ENCODE data around the gene CALHM2. TPM values are rescaled to one million over a fixed set of nuclear protein-coding genes. Genes with fewer than 3 reads are reported as not detected.

CALHM2 gene
- total and polyA plus RNA-seq, 2 donors (not counting 1 experiment from before 2014, with no cell fraction given) = 35.8 to 37.2 TPM

DNA sequence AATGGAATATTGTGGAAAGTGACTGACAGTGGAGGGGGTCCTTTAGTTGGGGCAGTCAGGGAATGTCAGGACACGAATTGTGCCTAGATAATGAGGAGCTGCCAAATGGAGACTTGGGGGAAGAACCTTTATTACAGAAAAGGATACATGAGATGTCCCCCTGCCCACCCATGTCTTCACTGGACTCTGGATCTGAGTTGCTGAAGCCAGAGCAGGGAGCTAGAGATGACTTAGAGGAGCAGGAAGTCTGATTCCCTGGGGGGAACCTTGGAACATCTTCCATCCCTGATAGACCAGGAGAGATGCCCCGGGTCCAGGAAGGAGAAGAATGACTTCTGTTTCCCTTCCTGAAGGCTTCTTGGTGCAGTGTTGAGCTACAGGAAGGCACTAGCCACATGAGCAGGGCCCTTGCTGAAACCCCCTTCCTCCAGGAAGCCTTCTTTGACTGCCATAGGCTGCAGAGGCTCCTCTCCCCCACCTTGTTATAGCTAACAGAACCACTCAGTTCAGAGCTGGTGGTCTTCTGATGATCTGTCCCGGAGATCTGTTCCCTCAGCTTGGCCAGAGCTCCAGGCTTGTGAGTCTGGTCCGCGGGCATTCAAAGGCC lies 40.6 kb upstream of the CALHM2 start:
- H3K9ac ChIP-seq (ENCODE audit: insufficient read depth, low read length) = no peak overlapping the region
- no peaks in the 10 kb centered on the region for H3K79me2 ChIP-seq (ENCODE audit: control insufficient read depth, insufficient read depth, low read length)
- H4K20me1 ChIP-seq (ENCODE audit: control insufficient read depth, extremely low read depth, insufficient read depth, low read length) = no peaks in the 10 kb centered on the region
- TF ChIP-seq, protein P1, sequence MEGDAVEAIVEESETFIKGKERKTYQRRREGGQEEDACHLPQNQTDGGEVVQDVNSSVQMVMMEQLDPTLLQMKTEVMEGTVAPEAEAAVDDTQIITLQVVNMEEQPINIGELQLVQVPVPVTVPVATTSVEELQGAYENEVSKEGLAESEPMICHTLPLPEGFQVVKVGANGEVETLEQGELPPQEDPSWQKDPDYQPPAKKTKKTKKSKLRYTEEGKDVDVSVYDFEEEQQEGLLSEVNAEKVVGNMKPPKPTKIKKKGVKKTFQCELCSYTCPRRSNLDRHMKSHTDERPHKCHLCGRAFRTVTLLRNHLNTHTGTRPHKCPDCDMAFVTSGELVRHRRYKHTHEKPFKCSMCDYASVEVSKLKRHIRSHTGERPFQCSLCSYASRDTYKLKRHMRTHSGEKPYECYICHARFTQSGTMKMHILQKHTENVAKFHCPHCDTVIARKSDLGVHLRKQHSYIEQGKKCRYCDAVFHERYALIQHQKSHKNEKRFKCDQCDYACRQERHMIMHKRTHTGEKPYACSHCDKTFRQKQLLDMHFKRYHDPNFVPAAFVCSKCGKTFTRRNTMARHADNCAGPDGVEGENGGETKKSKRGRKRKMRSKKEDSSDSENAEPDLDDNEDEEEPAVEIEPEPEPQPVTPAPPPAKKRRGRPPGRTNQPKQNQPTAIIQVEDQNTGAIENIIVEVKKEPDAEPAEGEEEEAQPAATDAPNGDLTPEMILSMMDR (conservative IDR thresholded peaks at IDR 0.05 in 1 of 2, IDR thresholded peaks at IDR 0.05 in 1 of 2; ENCODE audit: low read depth in 1 of 2, low read length in 2 of 2) = no peak
- no peak for TF ChIP-seq EZH2 (IDR thresholded peaks at IDR 0.05; ENCODE audit: low read length, missing control alignments)
- peaks cover 18% of the 10 kb centered on the region for H3K4me1 ChIP-seq (ENCODE audit: control insufficient read depth, extremely low read depth, insufficient read depth, low read length)
- DNase-seq (ENCODE audit: low read depth in 2 of 2) = no peak
- no peak overlapping the region for H3K4me3 ChIP-seq (replicated peaks in 1 of 4; ENCODE audit: control extremely low read depth in 1 of 4, insufficient read depth in 1 of 4, low read depth in 3 of 4, low read length in 4 of 4)
- H3K4me2 ChIP-seq (ENCODE audit: extremely low read depth, insufficient read depth, low read length) = peak overlapping the region; percentile 1
- no peak overlapping the region for H3K27ac ChIP-seq (ENCODE audit: insufficient read depth, low read length)
- peaks cover 38% of the 10 kb centered on the region for H3K27me3 ChIP-seq (ENCODE audit: control insufficient read depth, insufficient read depth, low read length)
- no peak overlapping the region for H2AFZ ChIP-seq (ENCODE audit: low read length)
- no peaks in the 10 kb centered on the region for H3K36me3 ChIP-seq (ENCODE audit: control insufficient read depth, insufficient read depth, low read length)
- H3K9me3 ChIP-seq (ENCODE audit: control insufficient read depth, insufficient read depth, low read depth, low read length) = no peaks in the 10 kb centered on the region

DNA sequence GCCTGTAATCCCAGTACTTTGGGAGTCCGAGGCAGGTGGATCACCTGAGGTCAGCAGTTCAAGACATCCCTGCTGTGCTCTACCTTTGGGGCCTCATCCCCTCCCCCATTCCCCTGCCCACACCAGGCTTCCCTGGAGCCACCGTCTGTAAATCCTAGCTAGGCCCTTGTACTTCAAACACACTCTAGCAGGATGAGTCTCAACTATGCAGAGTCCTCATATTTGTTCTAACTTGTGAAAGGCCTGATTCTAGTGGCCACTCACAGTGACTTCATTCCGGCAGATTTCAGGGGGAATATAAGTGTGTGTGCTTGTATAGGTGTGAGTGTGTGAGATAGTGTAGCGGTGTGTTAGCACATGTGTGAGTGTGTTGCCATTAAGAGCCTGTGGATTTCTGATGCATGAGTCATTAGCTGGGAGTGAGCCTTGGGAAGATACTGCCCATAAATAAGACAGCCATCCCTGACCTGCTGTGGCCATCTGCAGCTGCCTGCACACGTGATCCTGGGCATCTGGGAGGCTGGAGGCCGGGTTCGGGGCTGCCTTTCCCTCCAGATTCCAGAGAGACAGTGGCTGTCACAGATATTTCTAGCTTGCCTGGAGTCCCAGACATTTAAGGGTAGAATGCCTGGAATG lies 39.7 kb upstream of the CALHM2 start:
- H2AFZ ChIP-seq (ENCODE audit: low read length) = no peak overlapping the region
- no peaks in the 10 kb centered on the region for H3K9me3 ChIP-seq (ENCODE audit: control insufficient read depth, insufficient read depth, low read depth, low read length)
- no peak overlapping the region for H3K27ac ChIP-seq (ENCODE audit: insufficient read depth, low read length)
- no peaks in the 10 kb centered on the region for H3K79me2 ChIP-seq (ENCODE audit: control insufficient read depth, insufficient read depth, low read length)
- peaks cover 18% of the 10 kb centered on the region for H3K4me1 ChIP-seq (ENCODE audit: control insufficient read depth, extremely low read depth, insufficient read depth, low read length)
- no peak overlapping the region for H3K4me3 ChIP-seq (replicated peaks in 1 of 4; ENCODE audit: control extremely low read depth in 1 of 4, insufficient read depth in 1 of 4, low read depth in 3 of 4, low read length in 4 of 4)
- no peaks in the 10 kb centered on the region for H4K20me1 ChIP-seq (ENCODE audit: control insufficient read depth, extremely low read depth, insufficient read depth, low read length)
- TF ChIP-seq, protein P1 (conservative IDR thresholded peaks at IDR 0.05 in 1 of 2, IDR thresholded peaks at IDR 0.05 in 1 of 2; ENCODE audit: low read depth in 1 of 2, low read length in 2 of 2) = no peak
- no peak for TF ChIP-seq EZH2 (IDR thresholded peaks at IDR 0.05; ENCODE audit: low read length, missing control alignments)
- H3K27me3 ChIP-seq (ENCODE audit: control insufficient read depth, insufficient read depth, low read length) = peaks cover 30% of the 10 kb centered on the region
- DNase-seq (ENCODE audit: low read depth in 2 of 2) = peak; percentile 91 to 92
- H3K9ac ChIP-seq (ENCODE audit: insufficient read depth, low read length) = no peak overlapping the region
- peak overlapping the region; percentile 1 for H3K4me2 ChIP-seq (ENCODE audit: extremely low read depth, insufficient read depth, low read length)
- H3K36me3 ChIP-seq (ENCODE audit: control insufficient read depth, insufficient read depth, low read length) = no peaks in the 10 kb centered on the region

DNA sequence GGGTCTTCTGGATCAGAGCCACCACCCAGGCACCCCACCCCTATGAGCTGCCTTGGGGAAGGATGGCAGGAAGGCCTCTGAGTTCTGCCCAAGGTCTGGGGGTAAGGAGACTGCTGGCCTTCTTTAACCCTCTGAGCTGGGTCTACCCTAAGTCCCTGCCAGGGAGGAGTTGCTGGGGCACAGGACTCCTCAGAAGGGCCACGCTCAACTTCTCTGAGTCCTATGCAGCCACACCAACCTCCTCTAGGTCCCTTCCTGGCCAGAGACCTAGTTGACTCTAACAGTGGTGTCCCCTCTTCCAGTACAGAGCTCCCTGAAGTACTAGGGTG lies 38.8 kb upstream of the CALHM2 start:
- no peak for TF ChIP-seq EZH2 (IDR thresholded peaks at IDR 0.05; ENCODE audit: low read length, missing control alignments)
- TF ChIP-seq, protein P1 (conservative IDR thresholded peaks at IDR 0.05 in 1 of 2, IDR thresholded peaks at IDR 0.05 in 1 of 2; ENCODE audit: low read depth in 1 of 2, low read length in 2 of 2) = no peak
- Histone ChIP-seq H3K9me3 (ENCODE audit: control insufficient read depth, insufficient read depth, low read depth, low read length) (no peaks in the 10 kb centered on the region), H3K4me2 (ENCODE audit: extremely low read depth, insufficient read depth, low read length) (no peak overlapping the region), H3K79me2 (ENCODE audit: control insufficient read depth, insufficient read depth, low read length) (no peaks in the 10 kb centered on the region), H3K9ac (ENCODE audit: insufficient read depth, low read length) (no peak overlapping the region), H3K27me3 (ENCODE audit: control insufficient read depth, insufficient read depth, low read length) (peaks cover 26% of the 10 kb centered on the region), H2AFZ (ENCODE audit: low read length) (no peak overlapping the region), H4K20me1 (ENCODE audit: control insufficient read depth, extremely low read depth, insufficient read depth, low read length) (no peaks in the 10 kb centered on the region), H3K4me3 (replicated peaks in 1 of 4; ENCODE audit: control extremely low read depth in 1 of 4, insufficient read depth in 1 of 4, low read depth in 3 of 4, low read length in 4 of 4) (no peak overlapping the region), H3K36me3 (ENCODE audit: control insufficient read depth, insufficient read depth, low read length) (no peaks in the 10 kb centered on the region), H3K27ac (ENCODE audit: insufficient read depth, low read length) (no peak overlapping the region), H3K4me1 (ENCODE audit: control insufficient read depth, extremely low read depth, insufficient read depth, low read length) (peaks cover 18% of the 10 kb centered on the region)
- DNase-seq (ENCODE audit: low read depth in 2 of 2) = no peak

All from fibroblast of lung (primary cell).